Chondrocyte (in vitro differentiated cells): ENCODE measurements around the gene LY9. TPM values are rescaled to one million over a fixed set of nuclear protein-coding genes. Genes with fewer than 3 reads are reported as not detected.

Experiments used
- DNase-seq: peaks from one replicate; pipeline ENCODE4 v3.0.0; 2021; ENCODE audit warnings: mixed read lengths, low spot score
- H3K27ac Mint-ChIP-seq: one replicate; pipeline ENCODE4 v1.8.0; 2021; ENCODE audit warnings: mild to moderate bottlenecking, moderate library complexity, mixed read lengths; ENCODE audit not compliant: unreplicated experiment
- H3K27me3 Mint-ChIP-seq: 2 replicates; pipeline ENCODE4 v1.8.0; 2021; ENCODE audit warnings: low read depth, mixed read lengths
- H3K36me3 Mint-ChIP-seq: 2 replicates; pipeline ENCODE4 v1.8.0; 2021; ENCODE audit warnings: low read depth, mixed read lengths
- H3K4me1 Mint-ChIP-seq: 2 replicates; pipeline ENCODE4 v1.8.0; 2021; ENCODE audit warnings: low read depth, mild to moderate bottlenecking, mixed read lengths
- H3K4me3 Mint-ChIP-seq: one replicate; pipeline ENCODE4 v1.8.0; 2021; ENCODE audit warnings: mild to moderate bottlenecking, moderate library complexity, mixed read lengths; ENCODE audit not compliant: unreplicated experiment
- H3K9me3 Mint-ChIP-seq: 2 replicates; pipeline ENCODE4 v1.8.0; 2021; ENCODE audit warnings: low read depth, mixed read lengths
- CTCF ChIP-seq: fragments of 200-600 bp; sonication (generic); IDR thresholded peaks from 2 replicates; pipeline ENCODE4 v1.5.0; 2021; ENCODE audit warnings: antibody characterized with exemption, mild to moderate bottlenecking, moderate library complexity
- total RNA-seq: library from RNA; stranded (reverse); gene quantifications from 3 replicates; pipeline ENCODE4 v1.2.1, GENCODE V29; 2021

Gene LY9
- total RNA-seq, 1 donor from 2014 or later: not detected

- peaks cover 3% of the 10 kb centered on the region for H3K4me1 Mint-ChIP-seq
Measured at GRCh38 chr1:160755911-160756848, 39.8 kb upstream of the LY9 start.

DNA sequence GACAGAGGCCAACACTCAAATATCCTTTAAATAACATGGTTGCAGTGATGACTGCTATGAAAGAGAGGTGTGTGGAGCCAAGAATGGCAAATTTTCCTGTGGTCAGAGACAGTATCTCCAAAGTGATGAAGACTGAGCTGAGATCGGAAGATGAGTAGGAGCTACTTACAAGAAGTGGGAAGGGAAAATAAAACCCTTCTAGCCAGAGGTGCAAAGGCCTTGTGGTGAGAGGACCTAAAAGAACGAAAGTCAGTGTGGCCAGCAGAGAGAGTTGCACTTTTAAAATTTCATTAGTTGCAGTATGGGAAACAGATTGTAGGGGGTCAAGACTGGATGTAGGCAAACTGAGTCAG, 39.1 kb upstream of the LY9 start:
- DNase-seq: no peak
- Mint-ChIP-seq H3K9me3 (no peaks in the 10 kb centered on the region), H3K4me1 (peaks cover 3% of the 10 kb centered on the region), H3K36me3 (no peaks in the 10 kb centered on the region), H3K27me3 (peaks cover 3% of the 10 kb centered on the region), H3K27ac (no peak overlapping the region), H3K4me3 (no peak overlapping the region)
- no peak for TF ChIP-seq CTCF

More at GRCh38 chr1:160755911-160756848, 39.8 kb upstream of the LY9 start:
- no peak for DNase-seq
- peaks cover 3% of the 10 kb centered on the region for H3K27me3 Mint-ChIP-seq
- no peaks in the 10 kb centered on the region for H3K36me3 Mint-ChIP-seq
- no peak overlapping the region for H3K27ac Mint-ChIP-seq
- no peak for TF ChIP-seq CTCF
- no peaks in the 10 kb centered on the region for H3K9me3 Mint-ChIP-seq
- no peak overlapping the region for H3K4me3 Mint-ChIP-seq

GRCh38 chr1:160758521-160758920, 37.5 kb upstream of the LY9 start:
- Mint-ChIP-seq H3K4me1 (no peaks in the 10 kb centered on the region), H3K27me3 (peaks cover 3% of the 10 kb centered on the region), H3K36me3 (no peaks in the 10 kb centered on the region), H3K9me3 (no peaks in the 10 kb centered on the region), H3K27ac (no peak overlapping the region), H3K4me3 (no peak overlapping the region)
- TF ChIP-seq CTCF: no peak
- DNase-seq: no peak

- DNase-seq: no peak
- Mint-ChIP-seq H3K4me1 (no peaks in the 10 kb centered on the region), H3K9me3 (no peaks in the 10 kb centered on the region), H3K27ac (no peak overlapping the region), H3K36me3 (no peaks in the 10 kb centered on the region), H3K4me3 (no peak overlapping the region), H3K27me3 (peaks cover 3% of the 10 kb centered on the region)
- no peak for TF ChIP-seq CTCF
Measured at GRCh38 chr1:160759740-160760139, 36.2 kb upstream of the LY9 start.

- Mint-ChIP-seq H3K36me3 (no peaks in the 10 kb centered on the region), H3K4me1 (no peaks in the 10 kb centered on the region), H3K9me3 (no peaks in the 10 kb centered on the region), H3K27me3 (no peaks in the 10 kb centered on the region), H3K27ac (no peak overlapping the region), H3K4me3 (no peak overlapping the region)
- DNase-seq: no peak
- no peak for TF ChIP-seq CTCF
Measured at GRCh38 chr1:160761046-160761445, 34.9 kb upstream of the LY9 start.
